T follicular helper cell (primary cell): Measurements from ENCODE around the gene DHDDS.
A peak's percentile ranks its signal among the peaks of the same experiment; 100 is the strongest.
"Not testable (repeated sequence)": the region's sequence is repeated elsewhere in the genome, so short reads cannot be mapped to it uniquely, and the experiment has no call there.

Experiments
- DNase-seq: peaks from one replicate; pipeline ENCODE4 v3.0.0-alpha.2; 2020; ENCODE audit warnings: low read depth
- total RNA-seq, 2 experiments: gene quantifications; one replicate each; lab custom pipeline; 2026; lab: John Stamatoyannopoulos, UW

Gene DHDDS, protein sequence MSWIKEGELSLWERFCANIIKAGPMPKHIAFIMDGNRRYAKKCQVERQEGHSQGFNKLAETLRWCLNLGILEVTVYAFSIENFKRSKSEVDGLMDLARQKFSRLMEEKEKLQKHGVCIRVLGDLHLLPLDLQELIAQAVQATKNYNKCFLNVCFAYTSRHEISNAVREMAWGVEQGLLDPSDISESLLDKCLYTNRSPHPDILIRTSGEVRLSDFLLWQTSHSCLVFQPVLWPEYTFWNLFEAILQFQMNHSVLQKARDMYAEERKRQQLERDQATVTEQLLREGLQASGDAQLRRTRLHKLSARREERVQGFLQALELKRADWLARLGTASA
- 37.0 to 47.6 reads per million in 2 experiments for total RNA-seq

DNA sequence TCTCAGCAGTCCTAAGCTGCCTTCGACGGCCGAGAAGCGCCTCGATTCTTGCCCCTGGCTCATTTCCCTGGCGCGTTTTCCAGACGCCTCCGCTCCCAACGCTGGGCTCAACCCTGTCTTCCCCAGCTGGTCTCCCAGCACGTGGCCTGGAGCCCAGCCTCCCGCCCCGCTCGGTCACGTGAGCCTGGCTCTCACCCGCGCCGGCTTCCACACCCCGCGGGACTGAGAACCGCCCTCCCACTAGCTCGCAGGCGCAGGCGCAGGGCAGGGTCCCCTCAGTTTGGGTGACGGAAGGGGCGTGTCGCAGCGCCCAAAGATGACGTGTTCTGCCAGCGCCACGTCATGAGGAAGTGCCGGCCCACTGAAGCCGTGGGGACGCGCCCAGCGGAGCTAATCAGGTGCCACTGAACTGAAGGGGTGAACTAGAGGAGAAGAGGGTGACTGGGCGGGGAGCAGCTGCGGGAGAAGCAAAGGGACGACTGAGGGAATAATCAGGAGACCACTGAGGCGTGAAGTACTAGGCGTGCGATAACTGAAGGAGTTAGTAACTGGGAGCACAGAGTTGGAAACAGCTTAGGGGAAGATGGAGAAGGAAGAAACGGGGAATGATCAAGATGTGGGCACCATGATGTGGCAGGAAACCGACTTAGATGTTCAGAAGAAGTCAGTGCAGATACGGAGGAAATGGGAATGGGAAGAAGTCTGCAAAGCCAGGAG is at the start of gene DHDDS:
DHDDS (plus strand) TSS at position 343 of the 717 bp plus-strand sequence. CDS start 625 bp downstream, outside the sequence.
- DNase-seq: peak; percentile 97

DNA sequence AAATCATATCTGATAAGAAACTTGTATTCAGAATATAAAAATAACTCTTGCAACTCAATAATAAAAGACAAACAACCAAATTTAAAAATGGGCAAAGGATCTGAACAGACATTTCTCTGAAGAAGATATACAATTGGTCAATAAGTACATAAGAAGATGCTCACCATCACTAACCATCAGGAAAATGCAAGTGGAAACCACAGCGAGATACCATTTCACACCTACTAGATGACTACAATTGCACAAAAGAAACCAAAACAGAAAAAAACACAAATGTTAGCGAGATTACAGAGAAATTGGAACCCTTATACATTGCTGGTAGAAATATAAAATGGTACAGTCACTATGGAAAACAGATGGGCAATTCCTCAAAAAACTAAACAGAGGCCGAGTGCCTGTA is 48.0 kb upstream of the DHDDS start:
- no peak for DNase-seq

DNA sequence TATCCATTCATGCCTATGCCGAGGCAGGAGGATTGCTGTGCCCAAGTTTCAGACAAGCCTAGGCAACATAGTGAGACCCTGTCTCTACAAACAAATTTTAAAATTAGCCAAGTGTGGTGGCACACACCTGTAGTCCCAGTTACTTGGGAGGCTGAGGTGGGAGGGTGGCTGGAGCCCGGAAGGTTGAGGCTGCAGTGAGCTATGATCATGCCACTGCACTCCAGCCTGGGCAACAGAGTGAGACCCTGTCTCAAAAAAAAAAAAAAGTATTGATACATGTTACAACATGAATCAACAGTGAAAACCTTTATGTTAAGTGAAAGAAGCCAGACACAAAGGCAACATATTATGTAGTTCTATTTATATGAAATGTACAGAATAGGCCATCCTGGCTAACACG is 47.1 kb upstream of the DHDDS start:
- not testable (repeated sequence) for DNase-seq

DNA sequence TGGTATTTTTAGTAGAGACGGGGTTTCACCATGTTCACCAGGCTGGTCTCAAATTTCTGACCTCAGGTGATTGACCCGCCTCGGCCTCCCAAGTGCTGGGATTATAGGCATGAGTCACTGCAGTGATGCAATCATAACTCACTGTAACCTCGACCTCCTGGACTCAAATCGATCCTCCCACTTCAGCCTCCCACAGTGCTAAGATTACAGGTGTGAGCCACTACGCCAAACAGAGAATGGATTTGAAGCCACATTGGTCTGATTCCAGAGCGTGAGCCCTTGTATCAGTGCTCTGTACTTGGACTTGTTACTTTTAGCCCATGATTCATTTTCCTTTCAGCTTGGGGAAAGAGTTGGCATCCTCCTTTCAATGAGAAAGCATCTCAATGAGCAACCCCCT is 44.7 kb upstream of the DHDDS start:
- DNase-seq: no peak

DNA sequence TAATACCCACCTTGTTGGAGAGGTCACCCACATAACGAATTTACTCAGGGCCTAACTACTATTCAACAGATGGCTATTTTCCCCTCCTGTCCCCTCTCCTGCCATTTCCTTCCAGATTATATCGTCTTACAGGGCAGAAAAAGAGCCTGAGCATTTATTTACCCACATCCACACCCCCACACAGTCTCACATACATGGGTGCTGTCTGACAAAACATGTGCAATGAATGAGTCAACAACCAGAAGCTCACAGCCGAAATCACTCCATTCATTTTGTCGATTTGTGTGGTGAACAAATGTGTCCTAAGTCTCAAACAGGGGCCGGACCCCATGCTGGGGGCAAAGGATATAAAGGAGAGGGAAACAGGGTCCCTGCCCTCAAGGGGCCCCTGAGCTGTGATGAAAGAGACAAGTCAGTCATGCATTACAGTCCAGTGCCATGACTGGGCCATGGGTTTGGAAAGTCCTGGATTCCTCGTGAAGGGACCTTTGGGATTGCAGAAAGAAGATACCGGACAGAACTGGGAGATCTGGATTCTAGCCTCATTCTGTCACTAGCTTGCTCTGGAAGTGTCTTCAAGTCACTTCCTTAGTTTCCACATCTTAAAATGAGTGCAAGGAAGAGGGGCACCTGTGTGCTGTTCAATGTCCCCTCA is 43.2 kb upstream of the DHDDS start:
- DNase-seq: no peak

DNA sequence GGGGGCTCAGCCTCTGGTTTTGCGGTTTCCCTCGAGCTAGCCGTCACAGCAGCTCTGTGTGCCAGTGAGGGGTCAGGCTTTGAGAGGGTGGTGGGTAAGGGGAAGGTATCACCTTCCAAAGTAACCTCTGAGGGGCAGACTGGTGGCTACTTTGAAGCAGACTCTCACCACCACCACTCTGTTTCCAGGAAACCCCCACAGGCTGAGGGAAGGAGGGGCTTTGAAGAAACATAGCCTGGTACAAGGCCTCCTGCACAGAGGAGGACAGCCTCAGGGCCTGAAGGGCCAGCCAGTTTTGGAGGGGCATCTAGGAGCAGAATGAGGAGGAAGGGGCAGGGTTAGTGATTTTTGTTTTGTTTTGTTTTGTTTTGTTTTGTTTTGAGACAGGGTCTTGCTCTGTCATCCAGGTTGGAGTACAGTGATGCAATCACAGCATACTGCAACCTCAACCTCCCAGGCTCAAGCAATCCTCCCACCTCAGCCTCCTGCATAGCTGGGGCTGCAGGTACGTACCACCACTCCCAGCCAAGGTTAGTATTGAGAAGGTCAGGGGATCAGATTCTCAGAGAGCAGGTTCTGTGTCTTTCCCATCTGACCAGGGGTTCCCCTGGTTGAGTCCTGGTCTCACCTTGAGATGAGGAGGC is 42.4 kb upstream of the DHDDS start:
- DNase-seq: no peak

DNA sequence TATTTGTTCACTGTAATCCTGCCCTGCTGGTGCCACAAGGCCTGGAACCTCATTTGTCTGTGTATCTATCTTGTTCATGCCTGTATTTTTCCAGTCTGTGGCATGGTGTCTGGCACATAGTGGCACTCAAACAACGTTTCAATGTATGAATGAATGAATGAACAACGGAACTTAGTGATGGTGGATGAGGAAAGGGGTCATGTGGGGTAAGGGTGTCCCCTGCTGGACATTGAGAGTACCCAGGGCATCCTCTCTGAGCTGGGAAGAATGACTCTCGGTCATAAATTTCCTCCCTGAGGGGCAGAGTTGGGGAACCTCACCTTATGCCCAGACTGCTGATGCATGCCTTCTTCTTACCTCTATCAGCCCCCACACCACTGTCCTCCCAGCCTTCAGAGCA is 40.7 kb upstream of the DHDDS start:
- DNase-seq: peak; percentile 19

DNA sequence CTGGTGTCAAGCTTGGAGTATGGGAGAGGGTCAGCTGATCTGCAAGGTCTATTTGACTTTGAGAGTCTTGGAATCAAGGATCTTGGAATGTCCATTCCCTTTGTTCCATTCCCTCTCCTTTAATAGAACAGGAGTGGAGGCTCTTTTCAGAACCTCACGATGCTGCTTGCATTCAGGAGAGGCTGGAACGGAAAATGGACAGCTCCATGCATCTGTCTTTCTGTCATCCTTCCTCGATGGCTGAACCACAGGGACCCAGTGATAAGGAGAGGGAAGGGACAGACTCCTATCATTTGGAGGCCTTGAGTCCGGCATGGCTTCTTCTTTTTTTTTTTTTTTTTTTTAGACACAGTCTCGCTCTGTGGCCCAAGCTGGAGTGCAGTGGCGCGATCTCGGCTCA is 36.4 kb upstream of the DHDDS start:
- no peak for DNase-seq

DNA sequence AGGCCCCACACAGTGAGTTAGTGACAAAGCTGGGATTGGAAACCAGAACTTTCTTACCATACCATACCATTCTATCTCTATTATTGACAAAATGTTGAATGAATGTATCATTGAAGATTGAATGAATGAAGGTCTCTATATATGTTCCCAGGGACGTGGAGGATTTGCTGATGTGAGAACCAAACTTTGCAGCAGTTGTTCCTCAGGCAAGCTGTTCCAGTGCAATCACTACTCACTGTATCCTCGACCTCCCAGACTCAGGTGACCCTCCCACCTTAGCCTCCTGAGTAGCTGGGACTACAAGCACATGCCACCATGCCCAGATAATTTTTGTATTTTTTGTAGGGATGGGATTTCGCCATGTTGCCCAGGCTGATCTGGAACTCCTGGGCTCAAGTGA is 33.1 kb upstream of the DHDDS start:
- DNase-seq: no peak

DNA sequence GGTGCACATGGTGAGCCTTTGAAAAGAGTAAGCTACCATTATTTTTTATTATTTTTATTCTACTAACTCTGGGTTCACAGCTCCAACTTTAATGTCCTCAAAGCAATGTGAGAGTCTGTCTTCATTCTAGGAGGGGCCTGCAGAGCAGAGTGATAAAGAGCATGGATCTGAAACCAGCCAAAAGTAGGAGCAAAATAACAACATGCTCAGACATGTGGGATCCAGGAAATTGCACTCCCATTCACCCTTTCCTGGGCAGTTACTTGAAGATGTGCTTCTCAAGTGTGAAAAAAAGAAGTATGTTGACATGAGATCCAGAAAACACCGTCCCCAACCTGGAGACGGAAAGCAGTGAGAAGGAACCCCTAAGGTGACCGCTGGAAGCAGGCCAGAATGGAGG is 30.2 kb upstream of the DHDDS start:
- DNase-seq: no peak

DNA sequence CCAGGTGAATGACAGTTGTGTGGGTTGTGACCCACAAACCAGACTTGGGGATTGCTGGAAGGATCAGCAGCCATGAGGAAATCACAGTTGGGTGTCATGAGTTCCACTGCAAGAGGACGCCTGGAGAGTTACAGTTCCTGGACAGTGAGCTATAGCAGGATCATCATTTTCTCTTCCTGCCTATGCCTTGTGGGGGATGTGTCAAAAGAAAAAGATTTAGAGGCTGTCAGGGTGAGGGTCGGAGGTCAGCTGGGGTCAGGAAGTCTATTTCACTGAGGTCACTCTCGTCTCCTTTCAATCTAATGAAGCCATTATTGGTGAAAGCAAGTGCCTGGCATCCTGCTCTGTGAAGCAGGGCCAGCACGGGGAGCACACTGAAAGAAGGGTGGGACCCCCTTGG is 28.5 kb upstream of the DHDDS start:
- no peak for DNase-seq

DNA sequence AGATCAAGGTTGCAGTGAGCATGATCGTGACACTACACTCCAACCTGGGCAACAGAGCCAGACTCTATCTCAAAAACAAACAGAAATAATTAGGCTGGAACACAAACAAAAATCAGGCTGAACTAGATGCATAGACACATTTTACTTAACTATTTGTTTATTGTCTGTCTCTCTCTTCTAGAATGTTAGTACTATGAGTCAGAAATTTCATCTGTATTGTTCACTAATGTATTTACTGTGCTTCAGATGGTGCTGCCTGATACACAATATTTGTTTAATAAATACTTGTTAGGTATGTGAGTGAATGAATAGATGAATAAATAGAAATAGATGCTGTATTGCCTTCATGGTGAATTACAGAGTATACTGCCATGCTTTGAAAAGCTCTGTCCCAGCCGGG is 27.5 kb upstream of the DHDDS start:
- DNase-seq: no peak

DNA sequence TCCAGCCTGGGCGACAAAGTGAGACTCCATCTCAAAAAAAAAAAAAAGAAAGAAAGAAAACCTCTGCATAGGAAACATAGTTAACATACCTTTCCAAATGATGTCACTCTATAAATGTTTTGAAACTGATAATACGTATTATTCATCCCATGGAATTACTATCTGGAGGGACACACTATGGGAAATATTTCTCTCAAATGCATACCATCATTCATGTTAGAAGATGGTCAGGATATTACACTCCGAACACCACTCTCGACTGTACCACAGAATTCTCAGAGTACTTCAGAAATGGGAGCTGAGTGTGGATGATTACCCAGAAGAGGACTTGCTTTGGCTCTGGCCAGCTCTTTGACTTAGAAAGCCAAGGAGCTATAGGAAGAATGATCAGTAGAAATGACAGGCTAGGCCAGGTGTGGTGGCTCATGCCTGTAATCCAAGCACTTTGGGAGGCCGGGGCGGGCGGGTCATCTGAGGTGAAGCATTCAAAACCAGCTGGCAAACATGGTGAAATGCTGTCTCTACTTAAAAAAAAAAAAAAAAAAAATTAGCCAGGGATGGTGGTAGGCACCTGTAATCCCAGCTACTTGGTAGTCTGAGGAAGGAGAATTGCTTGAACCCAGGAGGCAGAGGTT is 26.7 kb upstream of the DHDDS start:
- DNase-seq: no peak

DNA sequence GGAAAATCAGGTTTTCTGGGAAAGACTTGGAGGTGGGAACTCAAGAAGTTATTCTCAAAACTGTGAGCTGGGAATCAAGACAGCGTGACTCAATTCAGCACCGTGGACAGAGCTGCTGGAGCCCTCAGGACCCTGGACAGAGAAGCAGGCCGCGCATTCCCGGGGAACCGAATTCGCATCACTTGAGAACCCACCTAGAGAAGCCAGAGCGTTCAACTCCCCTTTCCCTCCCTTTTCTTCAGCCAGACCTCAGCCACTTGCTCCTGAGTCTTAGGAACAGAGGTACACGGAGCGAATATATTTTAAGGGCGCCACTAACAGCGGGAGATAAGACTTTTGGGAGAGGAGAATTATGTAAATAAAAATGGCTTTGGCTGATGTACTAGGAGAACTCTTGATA is 23.5 kb upstream of the DHDDS start:
- peak; percentile 72 for DNase-seq

DNA sequence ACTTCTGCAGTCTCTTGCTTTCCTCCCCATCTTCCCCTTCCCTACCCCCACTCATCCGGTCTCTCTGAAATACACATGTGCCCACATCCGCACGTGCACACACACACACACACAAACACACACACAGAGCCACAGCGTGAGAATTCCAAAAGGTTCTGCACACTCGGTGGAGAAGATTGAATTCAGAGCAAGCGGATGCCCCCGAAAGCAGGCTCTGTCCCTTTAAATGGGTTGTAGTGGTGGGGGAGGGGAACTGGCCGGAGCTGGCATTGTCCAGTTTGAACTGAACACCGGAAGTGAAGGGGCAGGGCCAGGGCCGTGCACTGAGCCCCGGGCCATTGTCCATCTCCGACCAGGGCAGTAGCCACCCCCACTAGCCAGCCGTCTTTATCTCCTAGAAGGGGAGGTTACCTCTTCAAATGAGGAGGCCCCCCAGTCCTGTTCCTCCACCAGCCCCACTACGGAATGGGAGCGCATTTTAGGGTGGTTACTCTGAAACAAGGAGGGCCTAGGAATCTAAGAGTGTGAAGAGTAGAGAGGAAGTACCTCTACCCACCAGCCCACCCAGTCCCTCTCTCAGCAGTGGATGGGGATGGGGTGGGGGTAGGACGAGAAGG is 22.8 kb upstream of the DHDDS start:
- DNase-seq: no peak

DNA sequence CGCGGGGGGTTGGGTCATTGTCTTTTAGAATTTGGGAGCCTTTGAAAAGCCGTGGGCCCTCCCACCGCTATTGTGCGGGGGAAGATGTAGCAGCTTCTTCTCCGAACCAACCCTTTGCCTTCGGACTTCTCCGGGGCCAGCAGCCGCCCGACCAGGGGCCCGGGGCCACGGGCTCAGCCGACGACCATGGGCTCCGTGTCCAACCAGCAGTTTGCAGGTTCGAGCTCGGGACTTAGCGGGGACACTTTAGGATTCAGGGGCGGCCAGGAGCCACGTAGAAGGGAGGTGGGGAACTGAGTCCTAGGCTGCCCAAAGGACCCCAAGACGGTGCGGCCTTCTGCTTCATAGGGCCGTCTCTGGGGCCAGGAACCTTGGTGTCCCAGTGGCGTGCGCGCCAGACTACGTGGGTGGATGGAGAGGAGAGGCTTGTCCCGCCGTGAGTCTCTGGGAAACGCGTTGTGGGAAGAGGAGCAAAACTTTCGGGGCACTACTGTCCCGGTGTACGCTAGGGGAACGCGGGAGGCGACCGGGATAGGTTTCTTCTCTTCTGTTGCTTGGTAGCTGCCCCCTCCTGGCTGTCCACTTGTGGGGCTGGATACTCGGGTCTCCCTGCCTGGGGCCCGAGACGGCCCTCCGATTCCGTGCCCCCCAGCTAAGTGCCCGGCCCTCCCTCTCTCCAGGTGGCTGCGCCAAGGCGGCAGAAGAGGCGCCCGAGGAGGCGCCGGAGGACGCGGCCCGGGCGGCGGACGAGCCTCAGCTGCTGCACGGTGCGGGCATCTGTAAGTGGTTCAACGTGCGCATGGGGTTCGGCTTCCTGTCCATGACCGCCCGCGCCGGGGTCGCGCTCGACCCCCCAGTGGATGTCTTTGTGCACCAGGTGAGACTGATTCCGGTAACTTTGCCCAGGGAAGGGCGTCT is 21.2 kb upstream of the DHDDS start, which contains the start of gene LIN28A:
LIN28A (plus strand) TSS at position 112 of the 918 bp plus-strand sequence; CDS start at position 187, 75 bp downstream.
- DNase-seq: no peak

DNA sequence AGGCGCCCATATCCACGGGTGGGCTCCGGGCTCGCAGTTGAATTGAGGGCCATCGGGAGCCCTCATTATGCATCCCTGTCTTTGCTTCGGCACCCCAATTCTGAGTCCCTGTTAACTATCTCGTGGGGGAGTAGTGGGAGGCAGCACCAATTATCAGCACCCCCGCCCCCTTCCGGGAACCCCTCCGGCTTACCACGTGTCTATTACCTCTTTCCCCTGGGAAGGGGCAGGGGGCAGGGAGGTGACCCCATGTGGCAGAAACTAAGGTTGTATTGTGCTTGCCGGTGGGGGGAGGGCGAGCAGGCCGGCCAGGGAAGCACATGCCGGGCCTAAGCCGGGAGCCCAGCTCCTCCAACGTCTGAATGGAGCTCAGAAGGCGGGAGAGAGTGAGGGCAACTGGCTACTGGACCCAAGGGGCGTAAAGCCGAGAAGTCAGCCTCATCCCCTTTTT is 20.5 kb upstream of the DHDDS start:
- DNase-seq: no peak

DNA sequence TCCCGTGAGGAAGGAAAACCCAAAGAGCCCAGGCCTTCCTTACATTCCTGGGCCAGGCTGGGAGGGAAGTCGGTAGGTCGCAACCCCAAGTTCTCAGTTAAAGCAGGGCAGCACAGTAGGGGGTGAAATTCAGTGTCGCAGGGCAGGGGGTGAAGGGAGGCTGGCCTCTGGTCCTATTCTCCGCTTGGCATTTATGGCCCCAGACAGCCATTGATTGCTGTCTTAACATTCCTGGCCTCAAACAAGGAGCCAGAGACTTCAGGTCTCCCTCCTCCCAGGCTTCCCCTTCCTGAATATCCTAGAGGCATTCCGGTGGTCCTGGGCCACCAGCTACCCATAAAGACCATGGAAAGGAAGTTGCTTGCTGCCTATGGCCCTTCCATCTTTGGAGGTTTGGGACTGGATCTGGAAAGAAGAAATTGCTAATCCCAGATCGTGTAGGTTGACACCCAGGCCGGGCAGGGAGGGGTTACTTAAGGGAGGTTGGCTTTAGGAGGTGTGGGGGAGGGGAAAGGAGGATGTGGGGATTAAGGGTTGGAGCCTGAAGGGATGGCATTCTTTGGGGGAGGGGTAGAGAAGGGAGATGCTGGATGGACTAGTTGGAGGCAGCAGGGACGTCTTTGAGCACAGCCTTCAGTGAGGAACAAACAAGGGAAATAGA is 19.8 kb upstream of the DHDDS start:
- no peak for DNase-seq

DNA sequence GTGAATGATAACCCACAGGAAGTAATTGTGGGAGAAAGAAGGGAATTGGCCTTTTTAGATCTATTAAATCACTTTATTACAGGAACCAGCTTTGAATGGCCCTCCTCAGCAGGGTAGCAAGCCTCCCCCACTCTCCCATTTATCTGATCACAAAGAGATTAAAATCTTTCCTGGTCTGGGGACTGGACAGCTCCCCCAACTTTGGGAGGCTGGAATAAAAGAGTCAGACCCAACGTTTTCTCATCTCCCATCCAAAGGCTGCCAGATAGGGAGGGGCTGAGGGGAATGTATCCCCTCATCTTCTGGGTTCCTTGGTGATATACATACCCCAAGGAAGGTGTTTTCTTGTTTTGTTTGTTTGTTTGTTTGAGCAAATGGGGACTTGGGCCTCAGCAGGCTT is 19.1 kb upstream of the DHDDS start:
- no peak for DNase-seq
